Keratinocyte (primary cell): ENCODE measurements around the gene CTU1. TPM values are rescaled to one million over a fixed set of nuclear protein-coding genes. Genes with fewer than 3 reads are reported as not detected.

Experiments
- DNase-seq: peaks from one replicate; pipeline ENCODE4 v3.0.0-alpha.2; 2011; ENCODE audit warnings: low read depth, missing footprints, low spot score
- FAIRE-seq: peaks from 2 replicates; lab custom pipeline; 2011; peaks lifted over from hg19 to GRCh38; lab: Jason Lieb, UNC
- H2AFZ ChIP-seq: 2 replicates; pipeline ENCODE4 v1.6.0; 2012; ENCODE audit warnings: low read length, control low read depth, inconsistent platforms; ENCODE audit not compliant: control insufficient read depth
- H3K27ac ChIP-seq: 2 replicates; pipeline ENCODE4 v1.5.1; 2011; ENCODE audit warnings: low read length; ENCODE audit not compliant: control insufficient read depth, insufficient read depth
- H3K27me3 ChIP-seq: 3 replicates; pipeline ENCODE4 v1.6.0; 2011; ENCODE audit warnings: low read length; ENCODE audit not compliant: control insufficient read depth, insufficient read depth; ENCODE audit errors: extremely low read depth
- H3K36me3 ChIP-seq, 2 experiments: 2 replicates in 1 of 2; 3 replicates in 1 of 2; pipeline ENCODE4 v1.5.1; 2011; ENCODE audit warnings: low read length in 2 of 2, mild to moderate bottlenecking in 1 of 2; ENCODE audit not compliant: control insufficient read depth in 2 of 2, insufficient read depth in 2 of 2; ENCODE audit errors: extremely low read depth in 1 of 2
- H3K4me1 ChIP-seq: 3 replicates; pipeline ENCODE4 v1.5.1; 2011; ENCODE audit warnings: low read length; ENCODE audit not compliant: control insufficient read depth, insufficient read depth; ENCODE audit errors: extremely low read depth
- H3K4me2 ChIP-seq: 3 replicates; pipeline ENCODE4 v1.6.0; 2011; ENCODE audit warnings: low read depth, low read length; ENCODE audit not compliant: control insufficient read depth, insufficient read depth; ENCODE audit errors: extremely low read depth
- H3K4me3 ChIP-seq, 3 experiments: fragments of 200-600 bp in 1 of 3; sonication (generic) in 1 of 3; 2 replicates in 2 of 3; 3 replicates in 1 of 3; pipeline ENCODE4 v1.5.1; 2011 to 2016; ENCODE audit warnings: low read length in 3 of 3, mild to moderate bottlenecking in 3 of 3, control low read depth in 2 of 3, inconsistent platforms in 1 of 3, low read depth in 1 of 3, mixed read lengths in 1 of 3, mixed run types in 1 of 3, moderate library complexity in 1 of 3; ENCODE audit not compliant: control insufficient read depth in 2 of 3, insufficient read depth in 2 of 3; ENCODE audit errors: extremely low read depth in 1 of 3
- H3K79me2 ChIP-seq: 2 replicates; pipeline ENCODE4 v1.6.0; 2012; ENCODE audit warnings: low read length; ENCODE audit not compliant: control insufficient read depth, insufficient read depth
- H3K9ac ChIP-seq: 3 replicates; pipeline ENCODE4 v1.6.0; 2011; ENCODE audit warnings: low read length; ENCODE audit not compliant: control insufficient read depth, insufficient read depth; ENCODE audit errors: extremely low read depth
- H3K9me1 ChIP-seq: 3 replicates; pipeline ENCODE4 v1.6.0; 2011; ENCODE audit warnings: low read length; ENCODE audit not compliant: control insufficient read depth, insufficient read depth; ENCODE audit errors: extremely low read depth
- H3K9me3 ChIP-seq: 2 replicates; pipeline ENCODE4 v1.5.1; 2012; ENCODE audit warnings: low read depth, low read length; ENCODE audit not compliant: control insufficient read depth
- H4K20me1 ChIP-seq: 3 replicates; pipeline ENCODE4 v1.6.0; 2011; ENCODE audit warnings: low read length; ENCODE audit not compliant: control insufficient read depth, insufficient read depth; ENCODE audit errors: extremely low read depth
- EZH2 ChIP-seq: IDR thresholded peaks from one replicate; pipeline ENCODE4 v1.6.1; 2012; ENCODE audit warnings: inconsistent platforms, mild to moderate bottlenecking, low read length, moderate library complexity
- dilution Hi-C: fragments of 300-500 bp; cut with MboI; formaldehyde crosslinking; loops from one replicate; pipeline ENCODE4 v1.7.0; 2020; ENCODE audit warnings: low sequenced_read_pairs; ENCODE audit not compliant: extremely low pct_ligation_motif_present
- polyA plus RNA-seq, 5 experiments: library from polyadenylated mRNA; depleted of rRNA in 3 of 5; stranded (reverse) in 3 of 5; stranded (forward) in 1 of 5; unstranded in 1 of 5; fragments of >200 nt; gene quantifications; 1 replicate in 1 of 5; 2 replicates in 3 of 5; 3 replicates in 1 of 5; pipeline versions ENCODE4 v1.2.1 to v1.2.3, GENCODE V29; 2011 to 2012; ENCODE audit warnings: missing spikeins in 2 of 5, low read depth in 1 of 5, low replicate concordance in 1 of 5
- TF ChIP-seq, protein P1 (sequence below), 3 experiments: IDR thresholded peaks in 1 of 3; conservative IDR thresholded peaks in 1 of 3; optimal IDR thresholded peaks in 1 of 3; 2 replicates in 2 of 3; 3 replicates in 1 of 3; pipeline versions ENCODE3 to v1.5.1; 2011; ENCODE audit warnings: low read length in 3 of 3, mild to moderate bottlenecking in 3 of 3, moderate library complexity in 2 of 3, control low read depth in 1 of 3, inconsistent platforms in 1 of 3; ENCODE audit not compliant: insufficient read depth in 2 of 3; ENCODE audit errors: extremely low read depth in 1 of 3

Gene CTU1
- polyA plus RNA-seq, 1 donor (not counting 4 experiments of a cell fraction or from before 2014, with no cell fraction given): 1.9 TPM

DNA sequence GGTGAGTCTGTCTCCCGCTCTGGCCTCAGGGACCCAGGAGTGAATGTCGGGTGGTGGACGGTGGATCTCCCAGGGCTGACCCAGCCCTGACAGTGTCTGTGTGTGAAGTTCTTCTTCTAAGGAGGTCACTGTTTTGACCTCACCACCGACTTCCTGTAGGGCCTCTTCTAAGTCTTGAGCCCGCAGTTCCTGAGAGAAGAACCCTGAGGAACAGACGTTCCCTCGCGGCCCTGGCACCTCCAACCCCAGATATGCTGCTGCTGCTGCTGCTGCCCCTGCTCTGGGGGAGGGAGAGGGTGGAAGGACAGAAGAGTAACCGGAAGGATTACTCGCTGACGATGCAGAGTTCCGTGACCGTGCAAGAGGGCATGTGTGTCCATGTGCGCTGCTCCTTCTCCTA, 33.9 kb upstream of the CTU1 start, which contains the start of gene SIGLEC7:
Gene SIGLEC7 (plus strand): TSS at position 183 of the 400 bp plus-strand sequence. CDS start 69 bp downstream, at position 252.
- dilution Hi-C loops: no loop called here
- no peak within 1 kb of the TSS for H2AFZ ChIP-seq
- H4K20me1 ChIP-seq: no peaks in the 10 kb centered on the region
- no peaks in the 10 kb centered on the region for H3K4me1 ChIP-seq
- no peak within 1 kb of the TSS for H3K27ac ChIP-seq
- H3K4me2 ChIP-seq: no peak within 1 kb of the TSS
- H3K9me3 ChIP-seq: no peaks in the 10 kb centered on the region
- H3K4me3 ChIP-seq: no peak within 1 kb of the TSS
- no peak within 1 kb of the TSS for H3K9ac ChIP-seq
- H3K79me2 ChIP-seq: no peaks in the 10 kb centered on the region
- DNase-seq (no peak), FAIRE-seq (no peak)
- peaks cover 7% of the 10 kb centered on the region for H3K27me3 ChIP-seq
- TF ChIP-seq, protein P1, sequence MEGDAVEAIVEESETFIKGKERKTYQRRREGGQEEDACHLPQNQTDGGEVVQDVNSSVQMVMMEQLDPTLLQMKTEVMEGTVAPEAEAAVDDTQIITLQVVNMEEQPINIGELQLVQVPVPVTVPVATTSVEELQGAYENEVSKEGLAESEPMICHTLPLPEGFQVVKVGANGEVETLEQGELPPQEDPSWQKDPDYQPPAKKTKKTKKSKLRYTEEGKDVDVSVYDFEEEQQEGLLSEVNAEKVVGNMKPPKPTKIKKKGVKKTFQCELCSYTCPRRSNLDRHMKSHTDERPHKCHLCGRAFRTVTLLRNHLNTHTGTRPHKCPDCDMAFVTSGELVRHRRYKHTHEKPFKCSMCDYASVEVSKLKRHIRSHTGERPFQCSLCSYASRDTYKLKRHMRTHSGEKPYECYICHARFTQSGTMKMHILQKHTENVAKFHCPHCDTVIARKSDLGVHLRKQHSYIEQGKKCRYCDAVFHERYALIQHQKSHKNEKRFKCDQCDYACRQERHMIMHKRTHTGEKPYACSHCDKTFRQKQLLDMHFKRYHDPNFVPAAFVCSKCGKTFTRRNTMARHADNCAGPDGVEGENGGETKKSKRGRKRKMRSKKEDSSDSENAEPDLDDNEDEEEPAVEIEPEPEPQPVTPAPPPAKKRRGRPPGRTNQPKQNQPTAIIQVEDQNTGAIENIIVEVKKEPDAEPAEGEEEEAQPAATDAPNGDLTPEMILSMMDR (optimal IDR thresholded peaks at IDR 0.05 in 1 of 3, IDR thresholded peaks at IDR 0.05 in 1 of 3, conservative IDR thresholded peaks at IDR 0.05 in 1 of 3; ENCODE audit: extremely low read depth in 1 of 3, insufficient read depth in 2 of 3, low read length in 3 of 3): no peak
- no peak for TF ChIP-seq EZH2
- H3K36me3 ChIP-seq: no peaks in the 10 kb centered on the region
- no peaks in the 10 kb centered on the region for H3K9me1 ChIP-seq

DNA sequence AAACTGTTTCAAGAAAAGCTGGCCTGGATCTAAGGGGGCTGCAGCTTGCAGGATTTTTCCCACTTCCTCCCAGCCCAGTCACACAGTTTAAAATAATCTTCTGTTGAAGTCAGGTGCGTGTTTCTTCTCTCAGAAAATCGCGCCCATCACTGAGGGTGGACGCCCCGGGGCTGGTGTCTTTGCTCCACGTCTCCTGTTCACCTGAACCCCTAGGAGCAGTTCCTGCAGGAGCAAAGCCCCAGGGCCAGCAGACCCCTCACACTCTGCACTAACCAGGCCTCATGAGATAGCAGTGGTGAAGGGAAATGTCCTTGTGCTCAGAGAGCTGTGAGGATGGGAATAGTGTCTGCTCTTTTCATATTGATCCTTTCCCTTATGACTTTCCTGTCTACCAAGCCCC, 33.0 kb upstream of the CTU1 start:
- TF ChIP-seq EZH2: no peak
- TF ChIP-seq, protein P1 (optimal IDR thresholded peaks at IDR 0.05 in 1 of 3, IDR thresholded peaks at IDR 0.05 in 1 of 3, conservative IDR thresholded peaks at IDR 0.05 in 1 of 3; ENCODE audit: extremely low read depth in 1 of 3, insufficient read depth in 2 of 3, low read length in 3 of 3): no peak
- Histone ChIP-seq H3K9ac (no peak overlapping the region), H3K4me3 (no peak overlapping the region), H3K36me3 (no peaks in the 10 kb centered on the region), H3K9me3 (no peaks in the 10 kb centered on the region), H3K79me2 (no peaks in the 10 kb centered on the region), H3K4me1 (no peaks in the 10 kb centered on the region), H3K27ac (no peak overlapping the region), H3K27me3 (peaks cover 7% of the 10 kb centered on the region), H3K9me1 (no peaks in the 10 kb centered on the region), H4K20me1 (no peaks in the 10 kb centered on the region), H3K4me2 (no peak overlapping the region), H2AFZ (no peak overlapping the region)
- DNase-seq (no peak), FAIRE-seq (no peak)
- dilution Hi-C loops: no loop called here
